Aorta (tissue), 5 donors: Measurements from ENCODE around the gene LARP6. TPM values are rescaled to one million over a fixed set of nuclear protein-coding genes. Genes with fewer than 3 reads are reported as not detected.
A peak's percentile ranks its signal among the peaks of the same experiment; 100 is the strongest.
"Not testable (repeated sequence)": the region's sequence is repeated elsewhere in the genome, so short reads cannot be mapped to it uniquely, and the experiment has no call there.

Experiments used
- ATAC-seq: fragments of 200-7000 bp; cut with Tn5 transposase; one replicate; pipeline ENCODE4 v1.9.1; 2022; ENCODE audit warnings: moderate library complexity; ENCODE audit not compliant: low FRiP score
- DNase-seq, 2 donors: peaks; one replicate each; pipeline ENCODE4 v3.0.0-alpha.2; 2020
- H3K27ac ChIP-seq, 2 donors: one replicate each; pipeline ENCODE4 v1.5.1; 2013; ENCODE audit warnings: low read length in 2 of 2, mild to moderate bottlenecking in 2 of 2, moderate library complexity in 2 of 2, control low read depth in 1 of 2, inconsistent platforms in 1 of 2, low read depth in 1 of 2
- H3K27me3 ChIP-seq, 2 donors: one replicate each; pipeline ENCODE4 v1.6.1; 2013; ENCODE audit warnings: control low read depth in 1 of 2, low read length in 1 of 2, mild to moderate bottlenecking in 1 of 2, moderate library complexity in 1 of 2; ENCODE audit not compliant: insufficient read depth in 2 of 2, control insufficient read depth in 1 of 2
- H3K36me3 ChIP-seq, 2 donors: one replicate each; pipeline ENCODE4 v1.6.1; 2013; ENCODE audit warnings: control low read depth in 1 of 2, low read length in 1 of 2, mild to moderate bottlenecking in 1 of 2; ENCODE audit not compliant: insufficient read depth in 2 of 2, control insufficient read depth in 1 of 2
- H3K4me1 ChIP-seq, 2 donors: one replicate each; pipeline ENCODE4 v1.6.1; 2013; ENCODE audit warnings: low read length in 2 of 2, control low read depth in 1 of 2, mild to moderate bottlenecking in 1 of 2, moderate library complexity in 1 of 2; ENCODE audit not compliant: insufficient read depth in 2 of 2, control insufficient read depth in 1 of 2
- H3K4me3 ChIP-seq, 2 donors: one replicate each; pipeline ENCODE4 v1.5.1; 2013; ENCODE audit warnings: low read length in 2 of 2, control low read depth in 1 of 2, mild to moderate bottlenecking in 1 of 2
- H3K9me3 ChIP-seq: one replicate; pipeline ENCODE4 v1.6.1; 2013; ENCODE audit warnings: mild to moderate bottlenecking, low read length; ENCODE audit not compliant: control insufficient read depth
- WGBS, 2 donors: extraction: QIAGEN DNeasy Blood & Tissue Kit; methylation state at CpG; one replicate each; pipeline ENCODE4 v1.1.7; 2013; 5-methylcytosine and 5-hydroxymethylcytosine counted together
- intact Hi-C, 2 donors: fragments of 100-400 bp; cut with DNase I; formaldehyde crosslinking; loops; one replicate each; pipeline versions ENCODE4 v1.14.2 to v1.15.0; 2022
- polyA plus RNA-seq, 2 donors: library from polyadenylated mRNA; stranded (reverse); fragments of 200-250 nt; gene quantifications; one replicate each; pipeline ENCODE4 v1.2.3, GENCODE V29; 2013
- total RNA-seq, 2 donors: library from RNA; stranded (reverse); fragmentation: NEBNext Ultra II Directional; extraction: Animal tissue kit (Norgen Biotek cat#: 25700); gene quantifications; one replicate each; pipeline ENCODE4 v1.2.1, GENCODE V29; 2021
- donor health status: healthy with polysubstance abuse.
- donor health status: Bipolar disorder and iron deficiency.
- donor health status: DM: no; HTN: no; CAD: no.
- donor health status: DM: no; HTN: no; CAD: no.
- donor health status: DM: yes; HTN: yes; CAD: no.

Gene LARP6
- total and polyA plus RNA-seq, 4 donors = 31.2 to 73.3 (median 45.9) TPM

DNA sequence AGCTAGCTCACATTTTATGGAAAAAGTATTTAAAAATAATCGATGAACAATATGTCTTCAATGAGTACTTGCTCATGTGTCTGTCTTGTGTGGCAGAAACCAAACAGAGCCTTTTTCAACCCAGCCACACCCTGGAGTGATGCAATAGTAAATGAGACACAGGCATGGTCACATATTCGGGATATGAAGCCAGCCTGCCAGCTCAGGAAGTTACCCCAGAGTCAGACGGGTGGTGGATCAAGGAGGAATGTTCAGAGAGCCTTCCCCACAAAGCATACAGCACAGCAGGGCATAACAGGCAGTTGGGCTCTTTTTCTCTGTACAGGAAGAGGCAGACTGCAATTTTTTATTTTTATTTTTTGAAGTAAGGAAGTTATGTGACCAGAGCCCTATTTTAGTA lies 27.3 kb downstream of the LARP6 start:
- Histone ChIP-seq H3K27me3 (no peaks in the 10 kb centered on the region), H3K36me3 (peaks cover 0 to 1% of the 10 kb centered on the region in 2 donors), H3K27ac (no peak overlapping the region), H3K9me3 (no peaks in the 10 kb centered on the region), H3K4me1 (peaks cover 0 to 2% of the 10 kb centered on the region in 2 donors), H3K4me3 (no peak overlapping the region)
- intact Hi-C loops = no loop called here
- ATAC-seq = peak; percentile 74
- peak in 1 of 2 donors; percentile 77 for DNase-seq
- WGBS, 2 donors = 25 to 28% methylated on average over 3 of the region's 3 CpGs

DNA sequence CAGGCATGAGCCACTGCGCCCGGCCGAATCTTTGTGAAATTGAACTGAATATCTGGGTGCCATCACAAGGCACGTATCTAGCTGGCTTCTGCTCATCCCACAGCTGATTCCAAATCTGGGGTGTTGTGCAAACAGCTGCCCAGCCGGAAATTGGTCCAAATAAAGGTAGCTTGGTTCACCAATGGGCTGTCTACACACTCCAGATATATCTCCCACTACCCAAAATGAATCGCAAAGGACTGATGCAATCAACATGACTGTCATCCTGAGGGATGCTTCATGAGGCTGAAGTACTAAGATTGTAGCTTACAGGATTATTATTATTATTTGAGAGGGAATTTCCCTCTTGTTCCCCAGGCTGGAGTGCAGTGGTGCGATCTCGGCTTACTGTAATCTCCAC lies 28.1 kb downstream of the LARP6 start:
- intact Hi-C loops = loop anchor here in 1 of 2 donors (1.0 kb wide), 1 partner anchor 48 kb away; no protein-coding TSS in a partner anchor
- DNase-seq (no peak), ATAC-seq (no peak)
- Histone ChIP-seq H3K9me3 (no peaks in the 10 kb centered on the region), H3K27me3 (no peaks in the 10 kb centered on the region), H3K4me3 (no peak overlapping the region), H3K27ac (no peak overlapping the region), H3K36me3 (peaks cover 0 to 1% of the 10 kb centered on the region in 2 donors), H3K4me1 (peaks cover 0 to 2% of the 10 kb centered on the region in 2 donors)
- 93% methylated on average over 8 of the region's 8 CpGs for WGBS, 2 donors

DNA sequence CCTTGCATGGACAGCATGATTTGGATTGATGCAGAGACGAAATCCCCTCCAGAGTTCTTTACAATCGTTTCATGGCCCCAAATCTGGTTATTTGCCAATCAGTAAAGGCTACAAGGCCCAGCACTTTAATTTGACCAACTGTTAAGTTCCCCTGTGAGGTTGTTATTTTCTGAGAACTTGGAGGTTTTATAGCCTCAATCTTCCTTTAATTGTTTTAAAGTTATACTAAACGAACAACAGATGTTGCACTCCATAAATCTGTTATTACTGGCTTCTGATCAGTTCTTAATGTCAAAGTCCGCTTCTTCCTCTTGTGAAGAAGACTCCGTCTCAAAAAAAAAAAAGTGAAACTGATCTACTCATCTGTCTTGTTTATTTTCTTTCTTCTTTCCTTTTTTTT lies 30.8 kb downstream of the LARP6 start:
- Histone ChIP-seq H3K4me1 (peaks cover 0 to 2% of the 10 kb centered on the region in 2 donors), H3K27ac (no peak overlapping the region), H3K4me3 (no peak overlapping the region), H3K9me3 (no peaks in the 10 kb centered on the region), H3K27me3 (no peaks in the 10 kb centered on the region), H3K36me3 (no peaks in the 10 kb centered on the region)
- no peak for DNase-seq
- intact Hi-C loops = no loop called here
- 60 to 67% methylated on average over 5 of the region's 5 CpGs for WGBS, 2 donors
- ATAC-seq = no peak

DNA sequence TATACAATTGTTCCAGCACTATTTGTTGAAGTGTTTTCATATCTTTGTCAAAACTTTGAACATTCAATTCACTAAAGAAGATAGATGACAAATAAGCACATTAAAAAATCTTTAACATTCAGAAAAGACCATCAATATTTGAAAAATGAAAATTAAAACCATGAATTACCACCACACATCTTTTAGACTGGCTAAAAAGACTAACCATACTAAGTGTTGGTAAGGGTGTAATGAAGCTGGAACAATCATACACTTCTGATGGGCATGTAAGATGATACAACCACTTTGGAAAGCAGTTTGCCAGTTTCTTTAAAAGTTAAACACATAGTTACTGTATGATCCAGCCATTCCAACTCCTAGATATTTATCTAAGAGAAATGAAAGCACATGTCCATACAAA lies 33.7 kb downstream of the LARP6 start:
- H3K4me3 ChIP-seq = no peak overlapping the region
- intact Hi-C loops = no loop called here
- no peak for ATAC-seq
- DNase-seq = no peak
- no peaks in the 10 kb centered on the region for H3K9me3 ChIP-seq
- H3K4me1 ChIP-seq = peaks cover 0 to 2% of the 10 kb centered on the region in 2 donors
- no peaks in the 10 kb centered on the region for H3K36me3 ChIP-seq
- H3K27me3 ChIP-seq = no peaks in the 10 kb centered on the region
- no peak overlapping the region for H3K27ac ChIP-seq

DNA sequence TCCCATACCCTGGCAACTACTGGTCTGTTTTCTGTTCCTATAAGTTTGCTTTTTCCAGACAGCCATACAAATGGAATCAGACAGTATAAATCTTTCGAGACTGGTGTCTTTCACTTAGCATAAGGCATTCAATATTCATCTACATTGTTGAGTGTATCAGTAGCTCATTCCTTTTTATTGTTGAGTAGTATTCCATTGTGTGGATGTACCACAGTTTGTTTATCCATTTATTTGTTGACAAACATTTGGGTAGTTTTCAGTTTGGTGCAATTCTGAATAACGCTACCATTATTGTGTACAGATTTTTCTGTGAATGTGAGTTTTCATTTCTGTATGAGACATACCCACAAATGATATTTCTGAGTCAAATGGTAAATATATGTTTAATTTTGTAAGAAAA lies 35.4 kb downstream of the LARP6 start:
- intact Hi-C loops = loop anchor here in 1 of 2 donors (10.0 kb wide), 1 partner anchor 54 kb away; the partner anchor contains the start of gene UACA
- Histone ChIP-seq H3K27me3 (no peaks in the 10 kb centered on the region), H3K27ac (no peak overlapping the region), H3K36me3 (no peaks in the 10 kb centered on the region), H3K4me1 (no peaks in the 10 kb centered on the region), H3K4me3 (no peak overlapping the region), H3K9me3 (no peaks in the 10 kb centered on the region)
- no peak for ATAC-seq
- WGBS, 2 donors = 98 to 99% methylated on average over 2 of the region's 2 CpGs
- no peak for DNase-seq

DNA sequence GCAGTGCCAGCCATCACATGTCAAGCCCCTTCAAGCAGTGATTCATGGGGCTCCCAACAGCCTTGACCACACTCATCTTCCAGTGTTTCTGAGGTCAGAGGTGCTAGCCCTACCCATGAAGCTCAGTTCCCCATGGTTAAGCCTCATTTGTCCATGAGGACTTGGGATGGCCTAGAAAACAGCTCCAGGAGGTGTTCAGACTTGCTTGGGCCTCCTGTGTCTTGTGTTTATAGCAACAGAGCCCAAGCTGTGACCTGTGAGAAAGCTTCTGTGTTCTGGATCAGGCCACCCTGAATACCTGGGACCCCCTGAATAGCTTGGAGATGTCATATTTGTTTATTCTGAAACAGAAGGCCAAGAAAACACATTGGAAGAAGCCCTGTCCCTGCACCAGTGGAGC lies 36.7 kb downstream of the LARP6 start:
- no peak for DNase-seq
- Histone ChIP-seq H3K9me3 (no peaks in the 10 kb centered on the region), H3K4me3 (no peak overlapping the region), H3K27me3 (no peaks in the 10 kb centered on the region), H3K27ac (no peak overlapping the region), H3K36me3 (no peaks in the 10 kb centered on the region), H3K4me1 (no peaks in the 10 kb centered on the region)
- intact Hi-C loops = loop anchor here in 1 of 2 donors (10.0 kb wide), 1 partner anchor 52 kb away; the partner anchor contains the start of gene UACA
- no peak for ATAC-seq

DNA sequence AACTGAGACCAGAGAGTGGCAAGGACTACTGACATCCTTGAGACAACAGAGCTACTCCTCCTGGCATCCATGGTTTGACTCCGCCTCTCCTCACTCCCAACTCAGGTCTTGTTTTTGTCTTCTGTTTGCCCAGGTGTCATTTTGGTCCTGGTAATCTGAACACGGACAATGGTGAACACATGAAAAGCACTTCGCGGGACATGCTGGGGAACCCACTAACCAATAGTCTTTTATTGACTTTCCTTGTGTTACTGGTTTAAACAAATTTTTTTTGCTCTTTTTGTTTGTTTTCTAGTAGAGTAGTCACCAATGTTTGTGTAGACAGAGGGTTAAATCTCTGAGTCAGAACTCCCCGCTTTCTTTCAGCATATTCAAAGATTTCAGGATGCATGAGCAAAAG lies 38.4 kb downstream of the LARP6 start:
- 94 to 96% methylated on average over 5 of the region's 5 CpGs for WGBS, 2 donors
- Histone ChIP-seq H3K27ac (no peak overlapping the region), H3K36me3 (no peaks in the 10 kb centered on the region), H3K4me3 (no peak overlapping the region), H3K27me3 (no peaks in the 10 kb centered on the region), H3K4me1 (peaks cover 0 to 3% of the 10 kb centered on the region in 2 donors), H3K9me3 (no peaks in the 10 kb centered on the region)
- no peak for DNase-seq
- no peak for ATAC-seq
- intact Hi-C loops = loop anchor here in 1 of 2 donors (10.0 kb wide), 1 partner anchor 51 kb away; the partner anchor contains the start of gene UACA

DNA sequence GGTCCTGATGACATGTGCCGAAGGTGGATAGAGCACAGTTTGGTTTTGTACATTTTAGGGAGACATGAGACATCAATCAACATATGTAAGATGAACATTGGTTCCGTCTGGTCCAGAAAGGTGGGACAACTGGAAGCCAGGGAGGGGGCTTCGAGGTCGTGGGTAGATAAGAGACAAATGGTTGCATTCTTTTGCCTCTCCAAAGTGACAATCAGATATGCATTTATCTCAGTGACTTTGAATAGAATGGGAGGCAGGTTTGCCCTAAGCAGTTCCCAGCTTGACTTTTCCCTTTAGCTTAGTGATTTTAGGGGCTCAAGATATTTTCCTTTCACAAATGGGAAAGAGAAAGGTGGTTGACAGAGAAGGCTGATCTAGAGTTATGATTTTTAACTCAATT lies 38.9 kb downstream of the LARP6 start:
- DNase-seq, H3K27ac ChIP-seq, H3K36me3 ChIP-seq, H3K9me3 ChIP-seq, H3K4me1 ChIP-seq, ATAC-seq, H3K4me3 ChIP-seq, H3K27me3 ChIP-seq: not testable (repeated sequence)
- 83 to 91% methylated on average over 4 of the region's 4 CpGs for WGBS, 2 donors
- intact Hi-C loops = loop anchor here in 1 of 2 donors (10.0 kb wide), 1 partner anchor 50 kb away; the partner anchor contains the start of gene UACA

DNA sequence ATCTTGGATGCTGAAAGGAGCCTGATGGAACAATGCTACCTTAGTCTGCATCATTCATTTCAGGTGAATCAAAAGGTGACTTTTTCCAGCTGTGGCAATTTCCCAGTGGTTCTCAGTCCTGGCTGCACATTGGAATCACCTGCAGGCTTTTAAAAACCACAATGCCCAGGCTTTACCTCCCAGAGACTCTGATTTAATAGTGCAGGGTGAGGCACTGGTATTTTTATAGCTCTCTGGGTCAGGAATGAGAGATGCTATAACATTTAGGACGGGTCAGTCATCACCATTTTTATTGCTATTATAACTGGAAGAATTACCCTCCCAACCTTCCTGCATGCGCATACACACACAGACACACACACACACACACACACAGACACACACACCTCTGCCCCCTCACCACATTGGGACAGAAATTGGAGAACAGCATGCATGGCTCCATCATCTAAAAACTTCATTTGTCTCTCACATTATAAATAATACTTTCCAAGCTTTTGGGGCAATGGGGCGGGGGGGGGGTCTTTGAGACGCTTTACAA lies 41.1 kb downstream of the LARP6 start:
- H3K36me3 ChIP-seq = no peaks in the 10 kb centered on the region
- H3K27ac ChIP-seq = no peak overlapping the region
- H3K4me1 ChIP-seq = peaks cover 0 to 3% of the 10 kb centered on the region in 2 donors
- no peaks in the 10 kb centered on the region for H3K9me3 ChIP-seq
- ATAC-seq (no peak), DNase-seq (no peak)
- 90% methylated on average over 4 of the region's 4 CpGs for WGBS, 2 donors
- H3K4me3 ChIP-seq = no peak overlapping the region
- H3K27me3 ChIP-seq = no peaks in the 10 kb centered on the region
- intact Hi-C loops = loop anchor here (2.0 to 10.0 kb wide), 2 partner anchors 48 to 132 kb away; partner anchors contain the start of gene UACA (in 1 of the 2)
